Activated CD4-positive, alpha-beta T cell treated with anti-CD3 and anti-CD28 coated beads, Interleukin-2, Interleukin-4, amounts not matched to agents 100 ng/mL and 50 ng/mL, durations not matched to agents 16 hours and 8 hours (primary cell): Measurements from ENCODE around the gene CDH13.

ENCODE experiments used
- DNase-seq: peaks from one replicate; pipeline ENCODE4 v3.0.0-alpha.2; 2020; ENCODE audit warnings: low spot score

Gene CDH13

DNA sequence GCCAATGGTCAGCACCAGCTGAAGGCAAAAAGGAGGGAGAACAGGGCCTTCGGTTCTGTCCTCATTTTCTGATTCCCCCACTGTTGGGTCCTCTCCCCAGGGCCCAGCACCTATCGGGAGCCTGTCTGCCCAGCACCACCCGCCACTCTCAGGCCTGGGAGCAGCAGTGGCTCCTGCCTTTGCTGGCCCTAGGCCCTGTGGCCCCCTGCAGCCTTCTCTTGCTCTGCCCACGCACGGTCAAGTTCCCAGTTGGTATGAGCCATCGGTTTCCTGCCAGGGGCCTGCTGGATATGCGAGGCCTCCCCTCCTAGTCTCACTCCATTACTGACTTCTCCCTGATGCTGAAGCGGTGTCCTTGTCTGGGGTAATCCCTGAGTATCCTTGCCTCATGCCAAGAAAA is 1218.5 kb downstream of the CDH13 start:
- no peak for DNase-seq

DNA sequence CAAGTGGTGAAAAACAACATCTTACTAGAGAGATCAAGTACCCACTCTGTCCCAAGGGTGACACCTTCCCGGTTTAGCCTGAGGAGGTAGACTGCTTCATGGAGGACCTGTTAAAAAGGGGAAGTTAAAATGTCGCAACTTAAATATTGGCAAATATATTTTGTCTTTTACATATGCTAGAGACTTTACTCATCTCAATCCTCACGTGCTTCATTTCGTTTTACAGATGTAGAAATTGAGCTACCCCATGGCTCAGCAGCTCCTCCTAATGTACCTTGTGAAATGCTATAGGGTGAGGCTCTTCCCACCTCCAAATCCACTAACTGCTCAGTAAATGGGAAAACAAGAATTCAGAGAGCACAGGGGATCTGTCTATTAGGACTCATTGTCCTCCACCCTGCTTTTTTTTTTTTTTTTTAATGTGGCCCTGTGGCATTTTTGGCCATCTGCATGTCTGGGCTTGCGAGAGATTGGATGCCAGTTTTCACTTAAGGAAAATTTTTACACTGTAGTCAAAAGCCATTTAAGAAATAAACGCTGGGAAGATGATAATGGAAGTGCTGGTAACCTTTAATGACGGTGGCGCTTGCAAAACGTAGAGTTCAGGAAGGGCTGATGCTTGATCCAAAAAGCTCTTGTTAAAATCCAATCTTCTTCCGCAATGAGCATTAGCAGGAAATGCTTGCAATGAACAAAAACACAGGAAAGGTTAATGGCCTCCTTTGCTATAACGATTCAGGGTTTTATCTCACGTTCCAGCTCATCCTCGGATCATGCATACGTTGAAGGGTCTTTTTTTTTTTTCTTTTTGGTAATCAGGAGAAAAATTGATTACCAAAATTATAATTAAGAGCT is 1220.8 kb downstream of the CDH13 start:
- no peak for DNase-seq

DNA sequence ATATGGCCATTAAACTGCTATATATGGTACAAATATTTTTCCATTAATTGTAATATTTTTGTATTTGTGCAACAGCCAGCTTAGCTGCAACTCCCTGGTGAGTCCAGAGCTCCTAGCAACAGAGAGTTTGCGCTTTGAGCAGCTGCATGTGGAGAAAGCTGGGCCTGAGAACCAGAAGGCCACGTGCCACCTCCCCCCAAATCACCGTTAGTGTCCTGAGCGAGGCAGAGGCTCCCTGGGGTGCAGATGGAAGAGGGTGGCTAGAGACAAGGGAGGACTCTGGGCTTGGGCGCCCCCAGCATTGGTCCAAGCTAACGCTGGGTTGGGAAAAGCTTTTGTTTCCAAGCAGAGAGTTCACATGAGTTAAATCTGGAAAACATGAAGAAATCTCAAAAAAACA is 1222.7 kb downstream of the CDH13 start:
- DNase-seq = no peak
